Hippocampal formation (tissue), 2 donors: Measurements from ENCODE around the gene GDPD5.
"Not testable (repeated sequence)": the region's sequence is repeated elsewhere in the genome, so short reads cannot be mapped to it uniquely, and the experiment has no call there.

Experiments used
- DNase-seq, 2 donors: peaks; one replicate each; lab custom pipeline; 2025; lab: John Stamatoyannopoulos, UW

GDPD5 gene

GRCh38 chr11:75429902-75430713 lies 95.6 kb downstream of the GDPD5 start:
- DNase-seq, result no peak

GRCh38 chr11:75429641-75429901 lies 96.2 kb downstream of the GDPD5 start:
- DNase-seq, result no peak

- DNase-seq, result no peak
Observed at GRCh38 chr11:75428989-75429640, 96.6 kb downstream of the GDPD5 start.

GRCh38 chr11:75428281-75428724 lies 97.4 kb downstream of the GDPD5 start:
- peak; percentile 77 to 83 for DNase-seq

GRCh38 chr11:75427181-75427580 lies 98.6 kb downstream of the GDPD5 start:
- DNase-seq, result no peak

GRCh38 chr11:75426720-75427086 lies 99.0 kb downstream of the GDPD5 start:
- DNase-seq, result no peak

GRCh38 chr11:75425422-75425821 lies 100.3 kb downstream of the GDPD5 start:
- no peak for DNase-seq

- no peak for DNase-seq
Observed at GRCh38 chr11:75424396-75424795, 101.3 kb downstream of the GDPD5 start.

- no peak for DNase-seq
Observed at GRCh38 chr11:75423721-75424120, 102.0 kb downstream of the GDPD5 start.

- DNase-seq, result no peak
Observed at GRCh38 chr11:75422248-75423231, 103.2 kb downstream of the GDPD5 start.

- no peak for DNase-seq
Observed at GRCh38 chr11:75421902-75422247, 103.9 kb downstream of the GDPD5 start.

- DNase-seq, result peak; percentile 38 to 40
Observed at GRCh38 chr11:75421035-75421602, 104.6 kb downstream of the GDPD5 start.

GRCh38 chr11:75420224-75421034 lies 105.3 kb downstream of the GDPD5 start:
- DNase-seq, result no peak

- DNase-seq, result no peak
Observed at GRCh38 chr11:75413864-75414263, 111.9 kb downstream of the GDPD5 start.

GRCh38 chr11:75413146-75413545 lies 112.6 kb downstream of the GDPD5 start:
- not testable (repeated sequence) for DNase-seq

GRCh38 chr11:75409971-75410370 lies 115.8 kb downstream of the GDPD5 start:
- DNase-seq, result not testable (repeated sequence)

- no peak for DNase-seq
Observed at GRCh38 chr11:75408957-75409219, 116.9 kb downstream of the GDPD5 start.

GRCh38 chr11:75406338-75406777 lies 119.4 kb downstream of the GDPD5 start:
- DNase-seq, result peak in 1 of 2 donors; percentile 20

- DNase-seq, result no peak
Observed at GRCh38 chr11:75403983-75404658, 121.6 kb downstream of the GDPD5 start.

GRCh38 chr11:75403037-75403436 lies 122.7 kb downstream of the GDPD5 start:
- DNase-seq, result no peak
